ENCODE data around the gene CHD9. TPM values are rescaled to one million over a fixed set of nuclear protein-coding genes. Genes with fewer than 3 reads are reported as not detected.
"Not testable (repeated sequence)": the region's sequence is repeated elsewhere in the genome, so short reads cannot be mapped to it uniquely, and the experiment has no call there.

Gene CHD9
- total RNA-seq, 1 donor from 2014 or later, result 37.6 TPM

GRCh38 chr16:53043986-53044601, 10.7 kb upstream of the CHD9 start:
- no peak for DNase-seq (ENCODE audit: missing footprints)
- intact Hi-C loops (cut with DNase I), result no loop called here
- peak; percentile 29 for ATAC-seq

- ATAC-seq (no peak), DNase-seq (ENCODE audit: missing footprints) (no peak)
- intact Hi-C loops (cut with DNase I), result no loop called here
These were observed 9.2 kb upstream of the CHD9 start for GRCh38 chr16:53045341-53046220.

- ATAC-seq; DNase-seq (ENCODE audit: missing footprints): not testable (repeated sequence)
These were observed 7.3 kb upstream of the CHD9 start for GRCh38 chr16:53047515-53047914.

GRCh38 chr16:53048139-53048915, 6.5 kb upstream of the CHD9 start:
- DNase-seq (ENCODE audit: missing footprints) (no peak), ATAC-seq (no peak)
- intact Hi-C loops (cut with DNase I), result no loop called here

More at GRCh38 chr16:53047515-53047914, 7.3 kb upstream of the CHD9 start:
- intact Hi-C loops (cut with DNase I), result not testable (repeated sequence)

- intact Hi-C loops (cut with DNase I), result loop anchor here (10.0 kb wide), 1 partner anchor 654 kb away; the partner anchor contains the start of genes FTO and RPGRIP1L
- ATAC-seq; DNase-seq (ENCODE audit: missing footprints): not testable (repeated sequence)
These were observed 3.5 kb upstream of the CHD9 start for GRCh38 chr16:53051255-53051654.

GRCh38 chr16:53052519-53053501, 2.0 kb upstream of the CHD9 start, which contains the start of gene CHD9NB:
Gene CHD9NB, minus strand, starts transcription at chr16:53052897. Its CDS starts 8,739 bp downstream, at chr16:53044158.
- intact Hi-C loops (cut with DNase I), result loop anchor here (10.0 kb wide), 1 partner anchor 652 kb away; the partner anchor contains the start of genes FTO and RPGRIP1L
- ATAC-seq, result peak; percentile 2
- no peak for DNase-seq (ENCODE audit: missing footprints)

GRCh38 chr16:53053967-53054669, 673 bp upstream of the CHD9 start:
- ATAC-seq (peak; percentile 39), DNase-seq (ENCODE audit: missing footprints) (no peak)
- intact Hi-C loops (cut with DNase I), result loop anchor here (10.0 kb wide), 1 partner anchor 651 kb away; the partner anchor contains the start of genes FTO and RPGRIP1L

GRCh38 chr16:53055541-53056391, 975 bp downstream of the CHD9 start:
- intact Hi-C loops (cut with DNase I), result loop anchor here (1.0 to 10.0 kb wide), 6 partner anchors 36 to 649 kb away; partner anchors contain the start of genes FTO and RPGRIP1L
- no peak for DNase-seq (ENCODE audit: missing footprints)
- ATAC-seq, result peak; percentile 33

GRCh38 chr16:53056392-53056881, 1.6 kb downstream of the CHD9 start:
- intact Hi-C loops (cut with DNase I), result loop anchor here (10.0 kb wide), 1 partner anchor 648 kb away; the partner anchor contains the start of genes FTO and RPGRIP1L
- ATAC-seq (no peak), DNase-seq (ENCODE audit: missing footprints) (no peak)

- DNase-seq (ENCODE audit: missing footprints) (no peak), ATAC-seq (no peak)
- intact Hi-C loops (cut with DNase I), result loop anchor here (10.0 kb wide), 1 partner anchor 647 kb away; the partner anchor contains the start of genes FTO and RPGRIP1L
These were observed 2.9 kb downstream of the CHD9 start for GRCh38 chr16:53057658-53058057.

- ATAC-seq (no peak), DNase-seq (ENCODE audit: missing footprints) (no peak)
- intact Hi-C loops (cut with DNase I), result loop anchor here (10.0 kb wide), 1 partner anchor 646 kb away; the partner anchor contains the start of genes FTO and RPGRIP1L
These were observed 3.6 kb downstream of the CHD9 start for GRCh38 chr16:53058441-53058840.

- no peak for ATAC-seq
- DNase-seq (ENCODE audit: missing footprints), result no peak
- intact Hi-C loops (cut with DNase I), result loop anchor here (10.0 kb wide), 1 partner anchor 646 kb away; the partner anchor contains the start of genes FTO and RPGRIP1L
These were observed 4.1 kb downstream of the CHD9 start for GRCh38 chr16:53058882-53059281.

GRCh38 chr16:53059672-53060071, 4.9 kb downstream of the CHD9 start:
- ATAC-seq (no peak), DNase-seq (ENCODE audit: missing footprints) (no peak)
- intact Hi-C loops (cut with DNase I), result loop anchor here (10.0 kb wide), 1 partner anchor 645 kb away; the partner anchor contains the start of genes FTO and RPGRIP1L

GRCh38 chr16:53061256-53061655, 6.5 kb downstream of the CHD9 start:
- intact Hi-C loops (cut with DNase I), result no loop called here
- no peak for DNase-seq (ENCODE audit: missing footprints)
- ATAC-seq, result no peak

GRCh38 chr16:53061701-53062159, 6.9 kb downstream of the CHD9 start:
- intact Hi-C loops (cut with DNase I), result no loop called here
- no peak for DNase-seq (ENCODE audit: missing footprints)
- peak; percentile 39 for ATAC-seq
